HG02798 (cell line): ENCODE measurements around the gene RRP1B.
"Not testable (repeated sequence)": the region's sequence is repeated elsewhere in the genome, so short reads cannot be mapped to it uniquely, and the experiment has no call there.

Experiments used
- ATAC-seq: cut with Tn5 transposase; IDR thresholded peaks from one replicate; pipeline ENCODE4 v1.9.1; 2021; ENCODE audit warnings: mild to moderate bottlenecking; ENCODE audit not compliant: unreplicated experiment, poor library complexity

The RRP1B gene

DNA sequence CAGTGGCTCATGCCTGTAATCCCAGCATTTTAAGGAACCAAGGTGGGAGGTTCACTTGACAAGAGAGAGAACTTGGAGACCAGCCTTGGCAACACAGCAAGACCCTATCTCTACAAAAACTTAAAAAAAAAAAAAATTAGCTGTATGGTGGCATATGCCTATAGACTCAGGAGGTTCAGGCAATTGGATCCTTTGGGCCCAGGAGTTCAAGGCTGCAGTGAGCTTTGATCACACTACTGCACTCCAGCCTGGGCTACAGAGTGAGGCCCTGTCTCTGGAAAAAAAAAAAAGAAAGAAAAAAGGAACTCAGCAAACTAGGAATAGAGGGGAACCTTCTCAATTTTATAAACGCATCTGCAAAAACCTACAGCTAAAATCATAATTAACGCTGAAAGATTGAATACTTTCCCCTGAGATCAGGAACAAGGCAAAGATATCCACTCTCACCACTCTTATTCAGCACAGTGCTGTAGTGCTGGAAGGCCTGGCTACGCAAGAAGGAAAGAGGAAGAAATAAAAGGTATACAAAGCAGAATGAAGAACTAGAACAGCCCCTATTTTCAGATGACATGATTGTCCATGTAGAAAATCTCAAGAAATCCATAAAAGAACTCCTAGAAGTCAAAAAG is 21.7 kb upstream of the RRP1B start:
- ATAC-seq, result no peak

DNA sequence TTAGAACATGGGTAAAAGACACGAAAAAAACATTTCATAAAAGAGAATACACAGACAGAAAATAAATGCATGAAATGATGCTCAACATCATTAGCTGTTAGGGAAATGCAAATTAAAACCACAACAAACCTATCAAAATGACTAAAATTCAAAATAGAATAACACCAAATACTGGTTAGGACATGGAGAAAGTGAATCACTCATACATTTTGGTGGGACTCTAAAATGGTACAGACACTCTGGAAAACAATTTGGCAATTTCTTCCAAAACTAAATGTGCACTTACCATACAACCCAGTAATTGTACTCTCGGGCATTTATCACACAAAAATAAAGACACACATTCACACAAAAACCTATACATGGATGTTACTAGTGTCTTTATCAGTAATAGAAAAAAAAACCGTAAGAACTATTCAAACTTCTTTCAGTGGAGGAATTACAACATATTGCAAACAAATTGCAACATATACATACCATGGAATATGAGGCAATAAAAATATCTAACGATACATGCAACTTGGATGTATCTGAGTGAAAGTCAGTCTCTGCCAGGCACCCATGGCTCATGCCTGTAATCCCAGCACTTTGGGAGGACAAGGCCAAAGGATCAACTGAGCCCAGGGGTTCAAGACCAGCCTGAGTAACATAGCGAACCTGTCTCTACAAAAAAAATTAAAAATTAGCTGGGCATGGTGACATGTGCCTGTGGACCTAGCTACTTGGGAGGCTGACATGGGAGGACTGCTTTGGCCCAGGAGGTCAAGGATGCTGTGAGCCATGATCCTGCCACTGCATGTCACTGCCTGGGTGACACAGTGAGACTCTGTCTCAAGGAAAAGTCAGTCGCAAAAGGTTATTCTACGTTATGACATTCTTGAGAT is 19.6 kb upstream of the RRP1B start:
- no peak for ATAC-seq

DNA sequence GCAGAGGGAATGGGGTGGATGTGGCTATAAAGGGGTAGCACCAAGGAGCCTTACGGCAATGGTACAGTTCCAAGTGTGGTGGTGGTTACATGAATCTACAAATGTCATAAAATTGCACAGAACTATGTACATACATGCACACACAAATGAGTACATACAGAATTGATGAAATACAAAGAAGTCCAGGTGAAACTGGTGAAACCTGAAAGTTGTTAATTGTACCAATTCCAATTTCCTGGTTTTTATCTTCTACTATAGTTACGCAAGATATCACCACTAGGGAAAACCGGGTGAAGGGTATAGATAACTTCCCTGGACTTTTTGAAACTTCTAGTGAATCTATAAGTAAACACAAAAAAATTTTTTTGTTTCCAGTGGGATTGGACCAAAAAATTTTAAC is 19.0 kb upstream of the RRP1B start:
- ATAC-seq, result no peak

DNA sequence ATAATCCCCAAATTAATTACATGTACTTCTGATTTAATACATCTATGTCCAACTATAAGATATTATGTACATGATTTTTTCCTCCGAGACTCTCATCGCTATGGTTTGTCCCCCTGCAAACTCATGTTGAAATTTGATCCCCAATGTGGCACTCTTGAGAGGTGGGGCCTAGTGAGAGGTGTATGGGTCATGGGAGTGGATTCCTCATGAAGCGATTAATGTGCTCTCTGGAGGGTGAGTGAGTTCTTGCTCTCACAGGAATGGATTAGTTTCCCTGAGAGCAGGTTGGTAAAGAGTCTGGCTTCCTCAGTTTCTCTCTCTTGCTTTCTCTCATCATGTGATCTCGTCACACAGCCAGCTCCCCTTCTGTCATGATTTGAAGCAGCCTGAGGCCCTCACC is 16.2 kb upstream of the RRP1B start:
- no peak for ATAC-seq

DNA sequence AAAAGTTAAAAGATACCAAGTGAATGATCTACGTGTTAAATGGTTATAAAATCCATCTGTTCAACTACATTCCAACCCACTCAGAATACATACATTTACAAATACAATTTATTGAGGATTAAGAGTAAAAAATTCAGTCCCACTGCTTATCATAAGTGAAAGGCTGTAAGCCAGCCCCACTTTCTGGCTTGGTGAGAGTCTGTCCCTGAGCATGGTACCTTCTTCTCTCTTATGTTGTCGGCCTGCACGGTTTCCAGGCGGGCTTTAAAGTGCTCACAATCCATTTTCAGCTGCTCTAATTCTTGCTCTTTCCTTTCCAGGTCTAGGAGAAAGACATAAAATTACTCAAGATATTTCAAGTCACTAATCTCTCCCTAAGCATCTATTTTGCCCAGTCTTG is 15.3 kb upstream of the RRP1B start:
- ATAC-seq, result no peak

DNA sequence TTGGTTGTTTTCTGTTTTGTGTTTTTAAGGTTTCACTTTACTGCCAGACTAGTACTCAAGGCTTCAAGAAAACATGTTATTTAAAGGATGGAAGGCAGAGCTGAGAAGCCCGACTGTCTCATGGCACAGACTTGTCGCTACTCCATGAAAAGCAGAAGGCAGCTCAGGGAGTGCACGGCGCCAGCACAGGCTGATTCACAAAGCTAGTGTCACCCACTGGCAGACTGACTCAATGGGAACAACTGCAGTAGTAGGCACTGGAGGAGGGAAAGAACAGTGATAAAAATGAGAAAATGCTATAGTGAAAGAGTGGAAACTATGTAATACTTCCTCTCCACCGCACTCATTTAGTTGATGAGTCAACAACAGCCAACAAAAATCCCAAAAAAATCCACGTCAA is 14.8 kb upstream of the RRP1B start:
- ATAC-seq, result no peak

DNA sequence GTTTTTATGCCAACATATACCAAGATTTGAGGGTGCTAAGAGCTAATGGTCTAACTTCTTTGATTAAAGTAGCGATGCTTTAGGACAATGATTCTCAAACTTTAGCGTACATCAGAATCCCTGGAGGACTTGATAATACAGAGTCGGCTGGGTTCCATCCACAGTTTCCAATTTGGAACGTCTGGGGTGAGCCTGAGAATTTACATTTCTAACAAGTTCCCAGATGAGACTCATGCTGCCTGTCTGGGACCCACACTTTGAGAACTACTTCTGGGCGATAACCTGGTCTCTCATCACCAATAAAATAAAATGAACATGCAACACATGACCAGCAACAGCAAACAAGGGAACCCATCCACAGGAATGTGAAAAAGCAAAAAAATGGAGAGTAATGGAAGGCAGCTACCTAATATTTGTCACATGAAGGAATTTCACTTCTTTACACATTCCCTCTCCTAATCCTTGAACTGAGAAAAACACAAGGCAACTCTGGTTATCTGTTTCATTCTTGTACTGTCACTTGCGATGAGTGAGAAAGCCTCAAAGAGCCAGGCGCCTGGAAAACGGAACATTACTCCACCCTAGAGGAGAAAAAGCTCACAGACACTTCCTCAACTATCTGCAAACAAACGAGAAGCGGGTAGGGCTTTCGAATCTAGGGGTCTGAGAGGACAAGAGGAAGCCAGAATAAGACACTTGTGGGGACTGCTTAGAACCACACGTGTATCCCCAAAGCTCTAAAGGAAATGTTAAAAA is 14.0 kb upstream of the RRP1B start:
- no peak for ATAC-seq

DNA sequence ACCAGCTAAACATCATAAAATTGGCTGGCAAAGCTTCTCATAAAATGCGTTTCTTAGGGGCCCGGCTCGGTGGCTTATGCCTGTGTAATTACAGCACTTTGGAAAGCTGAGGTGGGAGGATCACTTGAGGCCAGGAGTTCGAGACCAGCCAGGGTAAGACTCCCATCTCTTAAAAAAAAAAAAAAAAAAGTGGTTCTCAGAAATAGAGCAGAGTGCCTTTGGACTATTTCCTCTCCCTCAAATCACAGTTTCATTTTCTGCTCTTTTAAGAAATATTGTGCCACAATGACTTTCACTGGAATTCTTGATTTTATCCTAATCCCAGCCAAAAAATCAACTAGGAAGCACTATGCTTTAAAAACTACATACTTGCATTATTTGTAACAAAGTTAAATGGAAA is 13.4 kb upstream of the RRP1B start:
- no peak for ATAC-seq

DNA sequence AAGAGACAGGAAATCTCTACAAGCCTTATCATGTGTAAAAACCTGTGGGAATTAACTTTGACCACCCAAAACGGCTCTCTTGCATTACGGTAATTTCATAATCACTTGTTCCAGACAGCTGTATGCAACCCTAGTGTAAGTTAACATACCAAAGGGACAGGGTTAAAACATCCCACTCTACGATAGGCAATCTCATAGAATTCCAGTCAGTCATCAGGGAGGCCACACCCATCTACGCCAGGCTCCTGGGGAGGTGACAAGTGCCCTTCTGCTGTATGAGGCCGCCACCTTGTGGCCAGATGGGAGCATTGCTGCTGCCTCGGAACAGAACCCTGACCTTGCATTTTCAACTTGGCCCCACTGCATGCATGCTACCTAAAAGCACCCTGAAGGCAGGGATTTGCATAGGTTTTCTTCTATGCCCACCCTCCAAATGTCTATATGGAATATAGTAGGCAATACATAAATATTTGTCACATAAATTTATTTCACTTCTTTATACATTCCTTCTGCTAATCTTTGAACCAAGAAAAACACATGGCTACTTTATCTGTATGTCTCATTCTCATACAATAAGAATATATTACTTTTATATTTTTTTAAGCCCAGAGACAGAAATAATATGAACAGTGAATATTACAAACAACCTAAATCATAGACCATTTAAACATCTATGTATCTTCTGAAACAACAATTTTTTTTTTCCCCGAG is 12.7 kb upstream of the RRP1B start:
- peak; percentile 89 for ATAC-seq

DNA sequence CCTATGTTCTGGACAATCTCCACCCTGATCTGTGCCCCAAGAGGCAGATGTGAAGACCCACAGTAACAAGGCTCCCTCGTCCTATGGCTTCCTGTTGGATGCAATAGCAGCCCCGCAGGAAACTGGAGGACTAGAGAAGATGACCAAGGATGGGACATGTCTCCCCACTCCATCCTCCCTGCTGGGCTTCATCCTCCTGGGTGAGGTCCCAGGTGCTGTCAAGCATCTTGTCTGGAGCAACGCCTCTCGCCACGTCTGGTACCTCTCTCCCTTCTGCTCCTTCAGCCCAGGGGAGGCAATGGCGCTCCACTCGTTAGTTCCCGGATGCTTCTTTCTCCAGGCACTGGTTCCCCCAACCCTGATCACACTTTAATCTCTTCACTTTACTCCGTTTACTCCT is 11.2 kb upstream of the RRP1B start:
- ATAC-seq, result no peak

DNA sequence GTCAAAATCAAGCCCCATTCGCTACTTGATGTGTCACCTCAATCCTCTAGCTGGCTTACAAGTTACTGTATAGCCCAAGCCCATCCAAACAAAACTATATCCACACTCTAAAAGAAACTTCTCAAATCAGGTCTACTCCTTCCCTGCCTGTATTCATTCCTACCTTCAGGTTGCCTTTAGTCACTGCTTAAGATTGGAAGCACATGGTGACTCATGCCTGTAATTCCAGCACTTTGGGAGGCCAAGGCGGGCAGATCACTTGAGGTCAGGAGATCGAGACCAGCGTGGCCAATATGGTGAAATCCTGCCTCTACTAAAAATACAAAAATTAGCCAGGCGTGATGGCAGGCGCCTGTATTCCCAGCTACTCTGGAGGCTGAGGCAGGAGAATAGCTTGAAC is 7.4 kb upstream of the RRP1B start:
- ATAC-seq, result not testable (repeated sequence)

DNA sequence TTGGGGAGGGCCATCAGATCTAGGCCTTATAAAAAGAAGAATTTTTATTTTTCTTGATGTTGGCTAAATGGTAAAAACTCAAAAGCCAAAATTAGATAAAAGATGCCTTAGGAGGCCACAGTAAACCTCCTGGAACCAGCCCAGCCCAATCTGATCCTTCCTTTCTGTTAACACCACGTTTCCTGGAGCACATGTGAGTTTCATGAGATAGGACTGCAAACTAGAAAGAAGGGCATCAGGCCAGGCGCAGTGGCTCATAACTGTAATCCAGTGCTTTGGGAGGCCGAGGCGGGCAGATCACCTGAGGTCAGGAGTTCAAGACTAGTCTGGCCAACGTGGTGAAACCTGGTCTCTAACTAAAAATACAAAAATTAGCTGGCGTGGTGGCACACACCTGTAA is 6.7 kb upstream of the RRP1B start:
- ATAC-seq, result no peak

DNA sequence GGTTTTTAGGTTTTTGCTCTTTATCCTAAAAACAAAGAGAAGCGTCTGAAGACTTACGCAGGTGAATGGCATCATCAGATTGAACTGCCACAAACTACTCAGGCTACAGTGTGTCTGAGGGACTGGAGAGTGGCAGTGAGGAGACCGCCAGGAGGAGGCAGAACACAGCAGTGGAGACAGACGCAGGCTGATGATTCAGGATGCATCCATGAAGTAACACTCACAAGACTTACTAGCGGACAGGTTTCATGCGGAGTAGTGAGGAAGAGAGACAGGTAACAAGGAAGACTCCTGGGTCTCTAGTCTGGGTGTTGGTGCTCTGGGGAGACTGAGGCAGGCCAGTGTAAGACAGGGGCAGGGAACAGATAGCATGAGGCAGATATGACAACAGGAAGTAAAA is 5.7 kb upstream of the RRP1B start:
- no peak for ATAC-seq

DNA sequence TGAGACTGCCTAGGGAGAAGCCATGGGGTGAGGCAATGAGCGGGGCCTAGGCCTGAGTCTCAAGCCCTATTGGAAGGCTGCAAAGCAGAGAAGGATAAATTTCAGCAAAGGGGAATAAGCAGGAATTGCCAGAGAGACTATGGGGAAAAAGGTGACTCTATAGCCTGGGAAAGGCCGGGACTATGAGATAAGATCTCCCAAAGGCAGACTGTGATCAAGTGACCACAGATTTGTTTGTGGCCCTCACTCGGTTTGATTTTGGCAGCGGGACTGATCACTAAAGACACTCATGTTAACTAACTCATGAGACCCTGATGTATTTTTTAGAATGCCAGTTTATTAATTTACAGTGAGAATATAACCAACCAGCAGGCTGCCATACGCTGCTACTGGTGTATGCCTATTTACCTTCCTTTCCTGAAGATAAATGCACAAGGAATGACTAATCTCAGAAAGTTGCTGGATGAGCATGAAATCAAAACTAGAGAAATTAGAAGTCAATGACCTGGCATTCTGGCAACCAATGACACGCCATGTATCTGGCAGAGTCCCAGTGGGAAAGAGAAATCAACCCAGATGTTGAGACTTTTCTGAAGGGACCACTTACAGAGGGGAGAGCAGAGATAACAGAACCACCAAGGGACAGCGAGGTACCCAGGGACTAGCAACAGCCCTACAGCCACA is 4.4 kb upstream of the RRP1B start:
- ATAC-seq, result no peak

DNA sequence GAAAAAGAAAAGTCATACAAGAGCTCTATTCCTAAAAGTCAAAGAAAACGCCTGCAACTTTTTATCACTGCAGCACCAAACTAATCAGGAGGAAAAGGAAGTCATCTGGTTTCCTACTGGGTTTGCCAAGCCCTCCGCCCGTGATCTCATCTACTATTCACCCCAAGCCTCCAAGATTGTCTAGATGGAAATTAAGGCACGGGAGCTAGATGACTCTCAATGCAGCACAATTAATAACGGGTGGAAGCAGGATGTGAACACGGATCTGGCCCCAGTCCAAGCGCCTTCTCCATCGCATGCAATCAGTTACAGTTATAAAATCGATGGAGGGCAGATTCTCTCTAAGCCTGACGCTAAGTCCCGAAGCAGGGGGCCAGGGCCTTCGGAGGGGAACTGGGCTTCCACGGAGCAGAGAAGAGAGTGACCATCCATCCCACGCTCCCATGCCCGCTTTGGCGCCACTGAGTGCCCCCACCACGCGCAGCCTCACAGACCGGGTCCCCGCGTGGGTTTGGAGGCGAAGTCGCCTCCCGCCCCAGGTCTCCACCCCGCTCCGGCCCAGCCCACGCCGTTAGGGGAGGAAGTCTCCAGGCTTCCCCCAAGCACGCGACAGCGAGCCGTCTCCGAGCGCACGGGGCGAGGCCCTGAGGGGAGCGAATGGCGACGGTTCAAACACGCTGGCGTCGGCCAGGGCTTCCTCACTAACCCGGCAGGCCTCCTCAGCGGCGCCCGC is 1.8 kb upstream of the RRP1B start:
- ATAC-seq, result no peak

DNA sequence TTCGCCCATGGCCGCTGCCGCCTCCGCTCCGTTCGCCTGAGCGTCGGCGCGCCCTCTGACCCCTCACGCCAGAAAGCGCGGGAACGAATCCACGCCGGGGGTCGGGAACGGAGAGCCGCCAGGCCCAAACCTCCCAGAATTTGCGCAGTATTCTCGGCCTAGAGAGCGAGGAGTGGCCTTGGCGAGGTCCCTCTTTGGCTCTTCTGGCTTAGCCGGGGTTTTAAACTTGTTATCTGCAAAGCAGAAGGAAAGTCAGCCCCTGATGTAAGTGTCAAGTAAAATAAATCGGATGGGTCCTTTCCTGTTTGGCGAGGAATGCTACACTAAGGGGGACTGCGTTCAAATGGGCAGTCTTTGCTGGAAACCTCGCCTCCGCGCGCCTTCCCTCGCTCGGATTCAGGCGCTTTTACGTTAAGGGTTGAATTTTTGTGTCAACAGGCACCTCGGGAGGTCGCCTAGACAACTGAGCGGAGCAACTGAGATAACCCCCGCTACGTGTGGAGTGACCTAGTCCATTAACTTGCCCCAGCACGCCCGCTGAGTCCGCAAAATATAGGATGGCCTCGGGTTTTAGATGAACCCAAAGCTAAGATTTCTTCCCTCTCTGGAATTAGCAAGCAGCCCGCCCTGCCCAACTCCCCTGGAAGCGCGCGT is 1.1 kb upstream of the RRP1B start:
- no peak for ATAC-seq

DNA sequence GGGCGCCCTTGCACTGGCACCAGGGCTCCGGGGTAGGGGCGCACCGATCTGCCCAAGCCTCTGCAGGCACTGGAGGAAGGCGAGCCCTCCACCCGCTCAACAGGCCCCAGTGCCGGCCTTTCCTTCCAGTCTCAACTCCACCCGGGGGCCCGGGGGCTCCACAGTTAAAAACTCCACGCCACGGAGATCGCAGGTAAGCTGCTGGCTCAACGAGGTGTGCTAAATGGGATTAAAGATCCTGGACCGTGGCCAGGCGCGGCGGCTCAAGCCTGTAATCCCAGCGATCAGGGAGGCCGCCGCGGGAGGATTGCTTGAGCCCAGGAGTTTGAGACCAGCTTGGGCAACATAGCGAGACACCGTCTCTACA is 608 bp upstream of the RRP1B start:
- no peak for ATAC-seq

DNA sequence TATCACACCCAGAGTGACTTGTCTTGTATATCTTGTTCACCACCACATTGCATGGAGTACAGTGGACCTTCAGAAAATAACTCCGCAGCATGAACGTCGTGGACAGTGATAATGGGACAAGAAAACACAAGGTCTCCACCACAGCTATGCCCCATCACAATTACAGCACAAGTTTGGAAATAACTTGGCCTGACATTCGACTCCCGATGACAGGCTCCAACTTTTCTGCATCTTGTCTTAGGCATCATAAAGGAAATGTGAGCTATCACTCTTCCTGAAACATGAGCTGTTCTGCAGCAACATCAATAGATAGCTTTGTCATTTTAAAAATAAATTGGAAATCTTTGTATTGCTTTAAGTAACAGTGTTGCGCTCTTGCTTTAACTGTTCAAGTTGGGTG is 2.9 kb downstream of the RRP1B start:
- no peak for ATAC-seq

DNA sequence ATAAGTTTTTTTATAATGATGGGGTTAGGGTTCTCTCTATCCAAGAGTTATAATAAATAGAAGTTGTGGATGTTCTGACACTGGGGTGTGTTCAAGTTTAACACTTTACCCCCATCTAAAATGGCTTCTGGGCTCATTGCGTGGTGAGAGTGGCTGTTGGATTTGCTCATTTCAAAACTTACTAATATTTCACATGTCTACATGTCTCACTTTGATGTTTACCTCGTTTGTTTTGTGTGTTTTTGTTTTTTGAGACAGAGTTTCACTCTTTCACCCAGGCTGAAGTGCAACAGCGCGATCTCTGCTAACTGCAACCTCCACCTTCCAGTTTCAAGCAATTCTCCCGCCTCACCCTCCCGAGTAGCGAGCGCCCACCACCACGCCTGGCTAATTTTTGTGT is 3.7 kb downstream of the RRP1B start:
- no peak for ATAC-seq
